H1 (cell line): Measurements from ENCODE around the gene ENTPD2. TPM values are rescaled to one million over a fixed set of nuclear protein-coding genes. Genes with fewer than 3 reads are reported as not detected.

Experiments
- TAF7 ChIP-seq: optimal IDR thresholded peaks from 2 replicates; pipeline ENCODE3; 2011; ENCODE audit warnings: low read depth, mild to moderate bottlenecking, inconsistent platforms, low read length, moderate library complexity, borderline replicate concordance
- TEAD4 ChIP-seq: IDR thresholded peaks from 2 replicates; pipeline ENCODE4 v1.6.1; 2012; ENCODE audit warnings: low read depth, low read length, inconsistent platforms, mixed read lengths
- polyA plus RNA-seq, 7 experiments: library from polyadenylated mRNA; depleted of rRNA in 3 of 7; stranded (reverse) in 5 of 7; unstranded in 2 of 7; fragments of >200 nt in 5 of 7; fragments of 200-250 nt in 2 of 7; gene quantifications; 1 replicate in 5 of 7; 2 replicates in 1 of 7; 4 replicates in 1 of 7; pipeline versions ENCODE4 v1.2.1 to v1.2.3, GENCODE V29; 2011 to 2013; ENCODE audit warnings: missing spikeins in 2 of 7, mixed read lengths in 2 of 7
- total RNA-seq: library from RNA; stranded (reverse); fragmentation: NEBNext Ultra II Directional; extraction: Animal tissue kit (Norgen Biotek cat#: 25700); gene quantifications from 2 replicates; pipeline ENCODE4 v1.2.1, GENCODE V29; 2021
- TF ChIP-seq, protein P1 (sequence below): fragments of 300-600 bp; sonication (generic); IDR thresholded peaks from 2 replicates; pipeline ENCODE4 v1.7.1; 2012; ENCODE audit warnings: low read length, moderate library complexity, mild to moderate bottlenecking, inconsistent platforms; ENCODE audit not compliant: insufficient replicate concordance

ENTPD2 gene
- total and polyA plus RNA-seq, 2 of the 8 experiments (the other 6 are each of a cell fraction or from before 2014, with no cell fraction given) = 0.65 to 3.8 TPM

DNA sequence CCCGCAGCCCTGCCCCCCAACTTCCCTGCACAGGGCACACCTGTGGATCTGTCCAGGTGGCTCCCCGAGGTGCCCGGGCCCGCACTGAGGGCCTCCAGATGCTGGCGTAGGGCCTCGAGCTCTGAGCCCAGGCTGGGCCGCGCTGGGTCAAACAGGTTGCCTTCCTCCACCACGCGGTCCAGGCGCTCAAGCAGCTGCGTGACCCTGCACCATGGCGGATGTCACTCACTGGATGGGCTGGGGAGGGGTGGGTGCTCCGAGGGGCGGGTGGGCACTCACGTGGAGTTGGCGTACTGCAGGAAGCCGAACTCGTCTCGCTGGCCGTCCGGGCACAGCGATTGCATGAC lies 31.2 kb downstream of the ENTPD2 start (continued):
- no peak for TF ChIP-seq TAF7
- TF ChIP-seq TEAD4 = no peak
- TF ChIP-seq, protein P1, sequence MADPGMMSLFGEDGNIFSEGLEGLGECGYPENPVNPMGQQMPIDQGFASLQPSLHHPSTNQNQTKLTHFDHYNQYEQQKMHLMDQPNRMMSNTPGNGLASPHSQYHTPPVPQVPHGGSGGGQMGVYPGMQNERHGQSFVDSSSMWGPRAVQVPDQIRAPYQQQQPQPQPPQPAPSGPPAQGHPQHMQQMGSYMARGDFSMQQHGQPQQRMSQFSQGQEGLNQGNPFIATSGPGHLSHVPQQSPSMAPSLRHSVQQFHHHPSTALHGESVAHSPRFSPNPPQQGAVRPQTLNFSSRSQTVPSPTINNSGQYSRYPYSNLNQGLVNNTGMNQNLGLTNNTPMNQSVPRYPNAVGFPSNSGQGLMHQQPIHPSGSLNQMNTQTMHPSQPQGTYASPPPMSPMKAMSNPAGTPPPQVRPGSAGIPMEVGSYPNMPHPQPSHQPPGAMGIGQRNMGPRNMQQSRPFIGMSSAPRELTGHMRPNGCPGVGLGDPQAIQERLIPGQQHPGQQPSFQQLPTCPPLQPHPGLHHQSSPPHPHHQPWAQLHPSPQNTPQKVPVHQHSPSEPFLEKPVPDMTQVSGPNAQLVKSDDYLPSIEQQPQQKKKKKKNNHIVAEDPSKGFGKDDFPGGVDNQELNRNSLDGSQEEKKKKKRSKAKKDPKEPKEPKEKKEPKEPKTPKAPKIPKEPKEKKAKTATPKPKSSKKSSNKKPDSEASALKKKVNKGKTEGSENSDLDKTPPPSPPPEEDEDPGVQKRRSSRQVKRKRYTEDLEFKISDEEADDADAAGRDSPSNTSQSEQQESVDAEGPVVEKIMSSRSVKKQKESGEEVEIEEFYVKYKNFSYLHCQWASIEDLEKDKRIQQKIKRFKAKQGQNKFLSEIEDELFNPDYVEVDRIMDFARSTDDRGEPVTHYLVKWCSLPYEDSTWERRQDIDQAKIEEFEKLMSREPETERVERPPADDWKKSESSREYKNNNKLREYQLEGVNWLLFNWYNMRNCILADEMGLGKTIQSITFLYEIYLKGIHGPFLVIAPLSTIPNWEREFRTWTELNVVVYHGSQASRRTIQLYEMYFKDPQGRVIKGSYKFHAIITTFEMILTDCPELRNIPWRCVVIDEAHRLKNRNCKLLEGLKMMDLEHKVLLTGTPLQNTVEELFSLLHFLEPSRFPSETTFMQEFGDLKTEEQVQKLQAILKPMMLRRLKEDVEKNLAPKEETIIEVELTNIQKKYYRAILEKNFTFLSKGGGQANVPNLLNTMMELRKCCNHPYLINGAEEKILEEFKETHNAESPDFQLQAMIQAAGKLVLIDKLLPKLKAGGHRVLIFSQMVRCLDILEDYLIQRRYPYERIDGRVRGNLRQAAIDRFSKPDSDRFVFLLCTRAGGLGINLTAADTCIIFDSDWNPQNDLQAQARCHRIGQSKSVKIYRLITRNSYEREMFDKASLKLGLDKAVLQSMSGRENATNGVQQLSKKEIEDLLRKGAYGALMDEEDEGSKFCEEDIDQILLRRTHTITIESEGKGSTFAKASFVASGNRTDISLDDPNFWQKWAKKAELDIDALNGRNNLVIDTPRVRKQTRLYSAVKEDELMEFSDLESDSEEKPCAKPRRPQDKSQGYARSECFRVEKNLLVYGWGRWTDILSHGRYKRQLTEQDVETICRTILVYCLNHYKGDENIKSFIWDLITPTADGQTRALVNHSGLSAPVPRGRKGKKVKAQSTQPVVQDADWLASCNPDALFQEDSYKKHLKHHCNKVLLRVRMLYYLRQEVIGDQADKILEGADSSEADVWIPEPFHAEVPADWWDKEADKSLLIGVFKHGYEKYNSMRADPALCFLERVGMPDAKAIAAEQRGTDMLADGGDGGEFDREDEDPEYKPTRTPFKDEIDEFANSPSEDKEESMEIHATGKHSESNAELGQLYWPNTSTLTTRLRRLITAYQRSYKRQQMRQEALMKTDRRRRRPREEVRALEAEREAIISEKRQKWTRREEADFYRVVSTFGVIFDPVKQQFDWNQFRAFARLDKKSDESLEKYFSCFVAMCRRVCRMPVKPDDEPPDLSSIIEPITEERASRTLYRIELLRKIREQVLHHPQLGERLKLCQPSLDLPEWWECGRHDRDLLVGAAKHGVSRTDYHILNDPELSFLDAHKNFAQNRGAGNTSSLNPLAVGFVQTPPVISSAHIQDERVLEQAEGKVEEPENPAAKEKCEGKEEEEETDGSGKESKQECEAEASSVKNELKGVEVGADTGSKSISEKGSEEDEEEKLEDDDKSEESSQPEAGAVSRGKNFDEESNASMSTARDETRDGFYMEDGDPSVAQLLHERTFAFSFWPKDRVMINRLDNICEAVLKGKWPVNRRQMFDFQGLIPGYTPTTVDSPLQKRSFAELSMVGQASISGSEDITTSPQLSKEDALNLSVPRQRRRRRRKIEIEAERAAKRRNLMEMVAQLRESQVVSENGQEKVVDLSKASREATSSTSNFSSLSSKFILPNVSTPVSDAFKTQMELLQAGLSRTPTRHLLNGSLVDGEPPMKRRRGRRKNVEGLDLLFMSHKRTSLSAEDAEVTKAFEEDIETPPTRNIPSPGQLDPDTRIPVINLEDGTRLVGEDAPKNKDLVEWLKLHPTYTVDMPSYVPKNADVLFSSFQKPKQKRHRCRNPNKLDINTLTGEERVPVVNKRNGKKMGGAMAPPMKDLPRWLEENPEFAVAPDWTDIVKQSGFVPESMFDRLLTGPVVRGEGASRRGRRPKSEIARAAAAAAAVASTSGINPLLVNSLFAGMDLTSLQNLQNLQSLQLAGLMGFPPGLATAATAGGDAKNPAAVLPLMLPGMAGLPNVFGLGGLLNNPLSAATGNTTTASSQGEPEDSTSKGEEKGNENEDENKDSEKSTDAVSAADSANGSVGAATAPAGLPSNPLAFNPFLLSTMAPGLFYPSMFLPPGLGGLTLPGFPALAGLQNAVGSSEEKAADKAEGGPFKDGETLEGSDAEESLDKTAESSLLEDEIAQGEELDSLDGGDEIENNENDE = no peak
